Activated T-cell treated with anti-CD3 and anti-CD28 coated beads, Interleukin-2, amount 50 U/mL, for 1 hour (primary cell): ENCODE results near the gene OAS2.
A peak's percentile ranks its signal among the peaks of the same experiment; 100 is the strongest.

Source experiments
- DNase-seq: peaks from one replicate; pipeline ENCODE4 v3.0.0-alpha.2; 2020

The OAS2 gene

DNA sequence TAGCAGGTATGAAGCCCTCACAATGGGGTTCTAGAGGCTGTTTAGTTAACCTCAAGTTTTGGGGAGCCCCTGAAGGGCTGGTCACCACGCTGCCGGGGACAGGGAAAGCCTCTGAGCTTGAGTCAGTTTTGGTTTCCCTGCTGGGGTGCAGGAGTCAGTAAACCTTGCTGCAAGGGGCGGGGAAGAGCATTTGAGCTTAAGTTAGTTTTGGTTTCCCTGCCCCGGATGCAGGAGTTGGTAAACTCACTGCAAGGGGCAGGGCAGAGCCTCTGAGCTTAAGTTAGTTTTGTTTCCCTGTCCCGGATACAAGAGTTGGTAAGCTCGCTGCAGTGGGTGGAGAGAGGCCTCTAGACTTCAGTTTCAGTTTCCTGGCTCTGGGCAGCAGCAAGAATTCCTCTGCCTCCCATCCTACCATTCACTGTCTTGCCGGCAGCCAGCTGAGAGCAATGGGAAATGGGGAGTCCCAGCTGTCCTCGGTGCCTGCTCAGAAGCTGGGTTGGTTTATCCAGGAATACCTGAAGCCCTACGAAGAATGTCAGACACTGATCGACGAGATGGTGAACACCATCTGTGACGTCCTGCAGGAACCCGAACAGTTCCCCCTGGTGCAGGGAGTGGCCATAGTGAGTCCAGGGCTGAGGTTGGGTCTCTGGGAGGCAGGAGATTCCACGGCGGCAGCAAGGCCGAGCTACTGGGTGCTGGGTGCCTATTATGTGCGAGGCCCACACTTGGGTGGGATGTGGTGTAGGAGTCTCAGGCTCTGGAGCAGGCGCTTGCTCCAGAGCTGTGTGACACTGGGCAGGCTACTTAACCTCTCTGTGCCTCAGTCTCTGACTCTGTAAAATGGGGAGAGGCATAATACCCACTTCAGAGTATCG is at the start of gene OAS2:
TSS of gene OAS2 (plus strand) at position 357 of the 878 bp plus-strand sequence. CDS start at position 447, 90 bp downstream.
- DNase-seq, result peak; percentile 65

DNA sequence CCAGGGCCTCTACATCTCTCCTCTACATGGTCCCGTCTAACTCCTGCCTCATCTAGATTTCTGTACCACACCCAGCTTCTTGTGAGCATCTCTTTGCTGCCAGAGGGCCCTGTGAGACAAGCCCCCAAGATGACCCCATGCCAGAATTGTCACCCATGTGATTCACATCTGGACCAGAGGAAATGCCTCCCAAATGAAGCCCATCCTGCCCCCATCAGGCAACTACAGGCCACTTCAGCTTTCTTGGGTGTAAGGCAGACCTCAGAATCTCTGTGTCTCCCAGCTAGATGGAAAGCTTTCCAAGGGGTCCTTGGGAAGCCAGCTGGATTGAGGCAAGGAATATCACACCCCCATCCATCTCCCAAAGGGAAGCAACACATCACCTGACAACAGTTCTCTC is 49.3 kb upstream of the OAS2 start:
- DNase-seq, result no peak

- DNase-seq, result no peak
Measured at GRCh38 chr12:112929715-112930114, 48.6 kb upstream of the OAS2 start.

DNA sequence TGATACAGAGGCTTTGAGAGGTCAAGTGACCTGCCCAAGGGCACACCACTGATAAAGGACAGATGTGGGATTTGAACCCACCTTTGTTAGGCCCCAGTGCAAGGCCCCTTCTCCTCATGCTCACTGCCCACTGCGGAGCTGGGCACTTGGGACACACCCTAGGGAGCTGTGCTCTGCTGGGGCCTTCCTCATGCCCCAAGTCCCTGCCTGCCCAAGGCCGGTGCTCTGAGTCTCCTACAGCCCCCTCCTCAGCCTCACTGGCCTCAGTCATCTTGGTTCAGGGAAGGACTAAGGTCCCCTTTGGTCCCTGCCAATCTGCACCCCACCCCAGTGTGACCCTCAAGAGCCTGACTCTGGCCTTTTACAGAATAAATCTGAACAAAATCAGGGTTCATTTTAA is 48.0 kb upstream of the OAS2 start:
- no peak for DNase-seq

GRCh38 chr12:112932485-112933128 is 45.7 kb upstream of the OAS2 start:
- no peak for DNase-seq

DNA sequence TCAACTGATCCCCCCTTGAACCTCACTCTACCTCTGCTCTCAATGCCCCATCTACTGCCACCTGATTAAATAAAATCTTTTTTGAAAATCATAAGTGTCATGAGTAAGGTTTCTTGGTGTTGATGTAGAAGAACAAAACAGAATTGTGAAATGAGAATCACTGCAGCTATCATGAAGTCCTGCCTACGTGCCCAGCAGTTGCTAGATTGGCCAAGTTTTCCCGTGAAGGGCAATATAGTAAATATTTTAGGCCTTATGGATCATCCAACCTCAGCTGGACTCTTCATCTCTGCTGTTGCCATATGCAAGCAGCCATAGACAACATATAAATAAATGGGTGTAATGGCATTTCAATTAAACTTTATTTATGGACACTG is 45.2 kb upstream of the OAS2 start:
- DNase-seq, result no peak

DNA sequence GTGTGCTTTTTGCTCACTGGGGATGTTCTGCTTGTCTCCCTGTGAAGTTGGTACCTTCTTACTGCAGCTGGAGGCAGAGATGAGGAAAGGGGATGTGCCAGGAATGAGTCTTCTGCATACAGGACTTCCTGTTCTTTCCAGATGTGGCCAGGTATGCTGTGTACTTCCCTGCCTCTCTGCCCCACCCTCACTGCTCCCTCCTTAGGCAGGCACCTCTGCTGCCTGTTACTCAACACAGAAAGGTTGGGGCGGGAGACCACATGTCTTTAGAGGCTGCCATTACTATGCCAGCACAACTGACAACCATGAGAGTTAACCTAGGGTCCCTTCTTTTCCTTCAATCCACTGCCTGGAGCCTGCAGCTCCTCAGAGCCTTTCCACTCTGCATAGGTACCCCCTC is 42.1 kb upstream of the OAS2 start:
- no peak for DNase-seq

- no peak for DNase-seq
Measured at GRCh38 chr12:112936927-112937326, 41.4 kb upstream of the OAS2 start.

DNA sequence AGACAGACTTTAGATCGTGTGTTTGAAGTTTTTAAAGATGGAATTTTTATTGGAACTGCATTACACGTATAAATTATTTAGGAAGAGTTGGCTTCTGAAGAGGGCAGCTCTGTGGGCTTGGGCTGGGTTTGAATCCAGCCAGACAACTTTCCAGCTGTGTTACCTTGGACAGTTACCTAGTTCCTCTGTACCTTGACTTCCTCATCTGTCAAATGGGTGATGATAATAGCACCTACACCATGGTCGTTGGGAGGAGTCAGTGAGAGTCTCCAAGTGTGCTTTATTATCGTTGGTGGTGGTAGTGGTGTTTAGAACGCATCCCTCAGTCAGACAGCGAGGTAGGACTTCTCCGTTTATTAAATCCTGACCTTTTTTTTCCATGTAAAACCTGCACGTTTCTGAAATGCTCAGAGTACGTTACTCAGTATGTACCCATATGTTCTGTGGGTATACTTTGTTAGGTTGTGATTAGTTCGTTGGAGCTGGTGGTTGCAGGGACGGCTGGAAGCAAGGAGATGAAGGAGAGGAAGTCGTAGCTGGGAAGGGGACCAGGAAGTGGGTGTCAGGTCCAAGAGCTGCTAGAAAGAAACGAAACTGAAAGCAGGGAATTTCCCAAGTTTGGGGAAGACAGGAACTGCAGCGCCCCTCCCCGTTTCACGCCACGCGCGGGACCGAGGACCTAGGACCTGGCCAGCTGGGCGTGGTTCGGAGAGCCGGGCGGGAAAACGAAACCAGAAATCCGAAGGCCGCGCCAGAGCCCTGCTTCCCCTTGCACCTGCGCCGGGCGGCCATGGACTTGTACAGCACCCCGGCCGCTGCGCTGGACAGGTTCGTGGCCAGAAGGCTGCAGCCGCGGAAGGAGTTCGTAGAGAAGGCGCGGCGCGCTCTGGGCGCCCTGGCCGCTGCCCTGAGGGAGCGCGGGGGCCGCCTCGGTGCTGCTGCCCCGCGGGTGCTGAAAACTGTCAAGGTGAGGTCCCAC is 40.3 kb upstream of the OAS2 start, which contains the start of gene OAS3:
TSS of gene OAS3 (plus strand) at position 734 of the 979 bp plus-strand sequence. CDS start at position 791, 57 bp downstream.
- DNase-seq, result peak; percentile 67

DNA sequence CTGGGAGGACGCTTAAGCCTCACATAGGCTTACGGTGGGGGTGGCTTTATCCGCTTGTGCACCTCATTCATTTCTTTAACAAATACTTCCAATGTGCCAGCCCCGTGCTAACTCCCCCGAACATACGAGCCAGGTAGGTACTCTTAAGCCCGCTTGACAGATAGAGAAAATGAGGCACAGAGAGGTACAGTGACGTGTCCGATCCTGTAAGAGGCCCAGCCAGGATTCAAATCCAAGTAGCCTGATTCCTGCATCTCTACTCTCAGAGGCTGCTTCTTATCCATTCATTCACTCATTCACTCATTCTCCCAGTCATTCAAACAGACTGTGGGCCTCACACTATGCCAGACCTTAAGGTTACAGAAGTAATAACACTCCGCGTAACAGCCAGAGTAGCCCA is 39.6 kb upstream of the OAS2 start:
- no peak for DNase-seq

GRCh38 chr12:112939761-112940381 is 38.4 kb upstream of the OAS2 start:
- DNase-seq, result no peak

- DNase-seq, result no peak
Measured at GRCh38 chr12:112941528-112942335, 36.6 kb upstream of the OAS2 start.

- DNase-seq, result no peak
Measured at GRCh38 chr12:112942572-112942971, 35.7 kb upstream of the OAS2 start.

DNA sequence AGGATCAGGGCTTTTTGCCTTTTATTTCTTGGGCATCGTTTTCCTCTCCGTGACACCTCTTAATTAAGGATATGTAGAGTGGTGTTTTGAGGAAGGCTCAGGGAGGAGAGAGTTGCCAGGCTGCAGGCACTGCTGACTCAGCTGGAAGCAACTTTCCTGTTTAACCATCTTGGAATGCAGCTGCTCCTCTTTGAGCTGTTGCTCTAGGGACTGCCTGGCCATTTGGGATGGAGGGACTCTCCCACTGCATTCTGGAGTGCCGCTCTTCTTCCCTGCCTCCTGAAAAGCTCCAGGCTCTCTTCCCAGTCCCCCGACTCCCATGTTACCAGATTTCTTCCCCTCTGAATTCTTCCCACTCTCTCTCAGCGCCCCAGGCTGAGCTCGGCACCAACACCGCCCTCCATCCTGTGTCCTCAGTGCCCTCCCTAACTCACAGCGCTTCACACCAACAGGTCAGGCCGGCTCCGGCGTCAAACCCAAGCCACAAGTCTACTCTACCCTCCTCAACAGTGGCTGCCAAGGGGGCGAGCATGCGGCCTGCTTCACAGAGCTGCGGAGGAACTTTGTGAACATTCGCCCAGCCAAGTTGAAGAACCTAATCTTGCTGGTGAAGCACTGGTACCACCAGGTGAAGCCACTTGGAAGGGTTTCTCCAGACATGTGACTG is 34.2 kb upstream of the OAS2 start:
- DNase-seq, result no peak

- no peak for DNase-seq
Measured at GRCh38 chr12:112945515-112945914, 32.8 kb upstream of the OAS2 start.

GRCh38 chr12:112946236-112947000 is 31.9 kb upstream of the OAS2 start:
- DNase-seq, result no peak

DNA sequence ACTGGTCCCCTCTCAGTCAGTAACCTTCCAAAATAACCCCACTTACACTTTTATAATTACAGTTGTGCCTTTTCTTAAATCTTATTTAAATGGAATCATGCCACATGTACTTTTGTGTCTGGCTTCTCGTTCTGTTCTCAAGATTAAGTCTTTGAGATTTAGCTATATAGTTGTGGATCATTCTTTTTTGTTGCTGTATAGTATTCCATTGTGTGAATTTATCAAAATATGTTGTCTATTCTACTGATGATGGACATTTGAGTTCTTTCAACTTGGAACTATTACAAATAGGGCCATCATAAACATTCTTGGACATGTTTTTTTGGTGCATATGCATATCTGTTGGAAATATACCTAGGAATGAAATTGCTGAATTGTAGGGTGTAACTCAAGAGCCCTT is 31.0 kb upstream of the OAS2 start:
- no peak for DNase-seq

DNA sequence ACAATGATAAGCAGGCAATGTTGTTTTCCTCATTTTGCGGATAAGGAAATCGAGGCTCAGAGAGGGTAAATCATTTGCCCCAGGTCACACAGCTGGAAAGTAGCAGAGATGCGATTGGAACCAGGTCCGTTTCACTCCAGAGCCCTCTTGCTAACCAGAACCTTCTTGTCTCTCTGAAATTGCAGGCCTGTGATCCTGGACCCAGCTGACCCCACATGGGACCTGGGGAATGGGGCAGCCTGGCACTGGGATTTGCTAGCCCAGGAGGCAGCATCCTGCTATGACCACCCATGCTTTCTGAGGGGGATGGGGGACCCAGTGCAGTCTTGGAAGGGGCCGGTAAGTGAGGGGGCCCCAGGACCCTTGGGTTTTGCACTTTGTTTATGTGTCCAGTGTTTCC is 30.6 kb upstream of the OAS2 start:
- no peak for DNase-seq

DNA sequence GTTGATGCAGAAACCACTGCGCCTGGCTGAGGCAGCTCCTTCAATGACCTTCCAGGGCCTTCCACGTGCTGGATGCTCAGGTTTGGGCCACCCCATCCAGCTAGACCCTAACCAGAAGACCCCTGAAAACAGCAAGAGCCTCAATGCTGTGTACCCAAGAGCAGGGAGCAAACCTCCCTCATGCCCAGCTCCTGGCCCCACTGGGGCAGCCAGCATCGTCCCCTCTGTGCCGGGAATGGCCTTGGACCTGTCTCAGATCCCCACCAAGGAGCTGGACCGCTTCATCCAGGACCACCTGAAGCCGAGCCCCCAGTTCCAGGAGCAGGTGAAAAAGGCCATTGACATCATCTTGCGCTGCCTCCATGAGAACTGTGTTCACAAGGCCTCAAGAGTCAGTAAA is 29.5 kb upstream of the OAS2 start:
- no peak for DNase-seq

DNA sequence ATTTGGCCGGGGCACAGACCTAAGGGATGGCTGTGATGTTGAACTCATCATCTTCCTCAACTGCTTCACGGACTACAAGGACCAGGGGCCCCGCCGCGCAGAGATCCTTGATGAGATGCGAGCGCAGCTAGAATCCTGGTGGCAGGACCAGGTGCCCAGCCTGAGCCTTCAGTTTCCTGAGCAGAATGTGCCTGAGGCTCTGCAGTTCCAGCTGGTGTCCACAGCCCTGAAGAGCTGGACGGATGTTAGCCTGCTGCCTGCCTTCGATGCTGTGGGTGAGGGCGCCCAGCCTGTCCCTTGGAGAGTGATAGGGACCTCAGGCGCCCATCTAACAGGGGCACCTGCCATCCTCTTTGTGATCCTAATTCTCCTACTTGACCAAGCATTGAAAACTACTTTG is 27.6 kb upstream of the OAS2 start:
- no peak for DNase-seq
